Parathyroid adenoma (tissue), 2 donors: ENCODE measurements around the gene C1orf185.

Experiments used
- H2AFZ ChIP-seq: fragments of 300-600 bp; sonication (generic); one replicate; pipeline ENCODE4 v1.7.0; 2017; ENCODE audit warnings: antibody characterized with exemption, mild to moderate bottlenecking
- H3K27ac ChIP-seq: fragments of 300-600 bp; sonication (generic); one replicate; pipeline ENCODE4 v1.7.0; 2017
- H3K27me3 ChIP-seq: fragments of 300-600 bp; sonication (generic); one replicate; pipeline ENCODE4 v1.7.0; 2017; ENCODE audit warnings: low read length; ENCODE audit not compliant: control insufficient read depth, insufficient read depth
- H3K36me3 ChIP-seq: fragments of 300-600 bp; sonication (generic); one replicate; pipeline ENCODE4 v1.7.0; 2017; ENCODE audit warnings: low read length; ENCODE audit not compliant: control insufficient read depth, insufficient read depth
- H3K4me1 ChIP-seq: fragments of 300-600 bp; sonication (generic); one replicate; pipeline ENCODE4 v1.7.0; 2017; ENCODE audit warnings: control low read depth
- H3K4me2 ChIP-seq: fragments of 300-600 bp; sonication (generic); one replicate; pipeline ENCODE4 v1.7.0; 2017; ENCODE audit warnings: low read length
- H3K4me3 ChIP-seq: fragments of 300-600 bp; sonication (generic); one replicate; pipeline ENCODE4 v1.7.0; 2017; ENCODE audit warnings: low read depth, low read length
- H3K79me2 ChIP-seq: fragments of 300-600 bp; sonication (generic); one replicate; pipeline ENCODE4 v1.7.0; 2017; ENCODE audit warnings: control low read depth
- H3K9ac ChIP-seq: fragments of 300-600 bp; sonication (generic); one replicate; pipeline ENCODE4 v1.7.0; 2017; ENCODE audit warnings: mild to moderate bottlenecking
- H3K9me3 ChIP-seq: fragments of 300-600 bp; sonication (generic); one replicate; pipeline ENCODE4 v1.7.0; 2017; ENCODE audit warnings: low read length; ENCODE audit not compliant: control insufficient read depth
- CTCF ChIP-seq: fragments of 300-600 bp; sonication (generic); IDR thresholded peaks from one replicate; pipeline ENCODE4 v1.7.0; 2017; ENCODE audit warnings: antibody characterized with exemption, mild to moderate bottlenecking
- donor health status: primary hyperparathyroidism.

The C1orf185 gene

GRCh38 chr1:51165540-51165939, 63.5 kb downstream of the C1orf185 start:
- Histone ChIP-seq H3K4me3 (no peak overlapping the region), H2AFZ (no peak overlapping the region), H3K9ac (no peak overlapping the region), H3K36me3 (no peaks in the 10 kb centered on the region), H3K27ac (no peak overlapping the region), H3K4me2 (no peak overlapping the region), H3K27me3 (no peaks in the 10 kb centered on the region), H3K4me1 (no peaks in the 10 kb centered on the region), H3K9me3 (no peaks in the 10 kb centered on the region), H3K79me2 (no peaks in the 10 kb centered on the region)
- no peak for TF ChIP-seq CTCF

- no peak overlapping the region for H3K27ac ChIP-seq
- no peaks in the 10 kb centered on the region for H3K79me2 ChIP-seq
- H3K9me3 ChIP-seq = no peaks in the 10 kb centered on the region
- no peak overlapping the region for H3K4me2 ChIP-seq
- no peaks in the 10 kb centered on the region for H3K4me1 ChIP-seq
- H3K36me3 ChIP-seq = no peaks in the 10 kb centered on the region
- no peak for TF ChIP-seq CTCF
- H3K27me3 ChIP-seq = no peaks in the 10 kb centered on the region
- no peak overlapping the region for H3K9ac ChIP-seq
- peak overlapping the region; percentile 56 for H2AFZ ChIP-seq
- no peak overlapping the region for H3K4me3 ChIP-seq
Measured at GRCh38 chr1:51168266-51168845, 66.3 kb downstream of the C1orf185 start.

GRCh38 chr1:51168936-51169335, 66.9 kb downstream of the C1orf185 start:
- no peak overlapping the region for H3K9ac ChIP-seq
- H3K79me2 ChIP-seq = no peaks in the 10 kb centered on the region
- H2AFZ ChIP-seq = peak overlapping the region; percentile 56
- H3K27me3 ChIP-seq = no peaks in the 10 kb centered on the region
- H3K4me3 ChIP-seq = no peak overlapping the region
- TF ChIP-seq CTCF = no peak
- H3K9me3 ChIP-seq = no peaks in the 10 kb centered on the region
- no peak overlapping the region for H3K4me2 ChIP-seq
- H3K27ac ChIP-seq = no peak overlapping the region
- H3K36me3 ChIP-seq = no peaks in the 10 kb centered on the region
- no peaks in the 10 kb centered on the region for H3K4me1 ChIP-seq

- Histone ChIP-seq H3K9ac (no peak overlapping the region), H3K4me1 (no peaks in the 10 kb centered on the region), H3K27me3 (no peaks in the 10 kb centered on the region), H3K79me2 (no peaks in the 10 kb centered on the region), H3K27ac (no peak overlapping the region), H2AFZ (no peak overlapping the region), H3K4me2 (no peak overlapping the region), H3K9me3 (no peaks in the 10 kb centered on the region), H3K36me3 (no peaks in the 10 kb centered on the region), H3K4me3 (no peak overlapping the region)
- no peak for TF ChIP-seq CTCF
Measured at GRCh38 chr1:51170342-51170741, 68.3 kb downstream of the C1orf185 start.

- Histone ChIP-seq H3K79me2 (no peaks in the 10 kb centered on the region), H2AFZ (no peak overlapping the region), H3K27ac (no peak overlapping the region), H3K27me3 (no peaks in the 10 kb centered on the region), H3K4me3 (no peak overlapping the region), H3K9me3 (no peaks in the 10 kb centered on the region), H3K36me3 (no peaks in the 10 kb centered on the region), H3K4me1 (no peaks in the 10 kb centered on the region), H3K9ac (no peak overlapping the region), H3K4me2 (no peak overlapping the region)
- no peak for TF ChIP-seq CTCF
Measured at GRCh38 chr1:51172811-51173210, 70.8 kb downstream of the C1orf185 start.
